HepG2 (cell line): Measurements from ENCODE around the gene MTCH1. TPM values are rescaled to one million over a fixed set of nuclear protein-coding genes. Genes with fewer than 3 reads are reported as not detected.

Experiments
- ATF7-NPFF ChIP-seq: sonication (generic); formaldehyde crosslinking; IDR thresholded peaks from 2 replicates; pipeline ENCODE4 v1.8.1; 2023; ENCODE audit warnings: mild to moderate bottlenecking, low read depth, missing genetic modification reagents, moderate library complexity
- ELF4 ChIP-seq: sonication (generic); formaldehyde crosslinking; IDR thresholded peaks from 2 replicates; pipeline ENCODE4 v1.5.0; 2020; ENCODE audit warnings: missing genetic modification reagents, mild to moderate bottlenecking, moderate library complexity, borderline replicate concordance
- KDM5A ChIP-seq: fragments of 200-600 bp; sonication (generic); IDR thresholded peaks from 2 replicates; pipeline ENCODE4 v1.7.0; 2018; ENCODE audit warnings: antibody characterized with exemption, mild to moderate bottlenecking, low read length, borderline replicate concordance
- KLF12 ChIP-seq: sonication (generic); formaldehyde crosslinking; IDR thresholded peaks from 2 replicates; pipeline ENCODE4 v1.4.0; 2020; ENCODE audit warnings: missing genetic modification reagents, borderline replicate concordance
- RBAK ChIP-seq: sonication (generic); formaldehyde crosslinking; IDR thresholded peaks from 2 replicates; pipeline ENCODE4 v1.5.1; 2020; ENCODE audit warnings: mild to moderate bottlenecking, missing genetic modification reagents
- RFXANK ChIP-seq: IDR thresholded peaks from 2 replicates; pipeline ENCODE4 v1.6.1; 2016
- SUZ12 ChIP-seq: fragments of 150-350 bp; IDR thresholded peaks from 2 replicates; pipeline ENCODE4 v1.6.1; 2014; ENCODE audit warnings: low read depth, low read length
- ZBTB1 ChIP-seq: sonication (generic); formaldehyde crosslinking; IDR thresholded peaks from 2 replicates; pipeline ENCODE4 v1.4.0; 2020; ENCODE audit warnings: missing genetic modification reagents, borderline replicate concordance
- ZBTB7B ChIP-seq: sonication (generic); formaldehyde crosslinking; IDR thresholded peaks from 2 replicates; pipeline ENCODE4 v1.4.0; 2020; ENCODE audit warnings: missing genetic modification reagents
- ZNF180 ChIP-seq: sonication (generic); formaldehyde crosslinking; IDR thresholded peaks from 2 replicates; pipeline ENCODE4 v1.4.0; 2020; ENCODE audit warnings: low read depth, missing genetic modification reagents, borderline replicate concordance
- ZNF225 ChIP-seq: sonication (generic); formaldehyde crosslinking; IDR thresholded peaks from 2 replicates; pipeline ENCODE4 v1.4.0; 2020; ENCODE audit warnings: mild to moderate bottlenecking, missing genetic modification reagents
- ZNF792 ChIP-seq: IDR thresholded peaks from 2 replicates; pipeline ENCODE4 v1.6.1; 2016
- polyA plus RNA-seq, 8 experiments: library from polyadenylated mRNA; depleted of rRNA in 3 of 8; stranded (reverse) in 7 of 8; unstranded in 1 of 8; fragments of >200 nt; fragmentation: Illumina TruSeq in 4 of 8; extraction: Trizol in 4 of 8; gene quantifications; 2 replicates each; pipeline versions ENCODE4 v1.2.1 to v1.2.3, GENCODE V29; 2011 to 2016; ENCODE audit warnings: low read depth in 4 of 8, missing spikeins in 1 of 8, mixed read lengths in 1 of 8; ENCODE audit not compliant: insufficient read depth in 1 of 8
- total RNA-seq, 5 experiments: library from RNA; depleted of rRNA; stranded (reverse); fragments of >200 nt; fragmentation: Illumina TruSeq; extraction: Trizol; gene quantifications; 2 replicates each; pipeline ENCODE4 v1.2.3, GENCODE V29; 2016; ENCODE audit warnings: low read depth in 1 of 5
- TF ChIP-seq, protein P1 (sequence below): fragments of 450-650 bp; IDR thresholded peaks from 2 replicates; pipeline ENCODE4 v1.6.1; 2016
- TF ChIP-seq, protein P2 (sequence below): sonication (generic); formaldehyde crosslinking; IDR thresholded peaks from 2 replicates; pipeline ENCODE4 v1.5.1; 2020; ENCODE audit warnings: mild to moderate bottlenecking, missing genetic modification reagents, moderate library complexity
- TF ChIP-seq, protein P3 (sequence below): IDR thresholded peaks from 2 replicates; pipeline ENCODE4 v1.6.1; 2012; ENCODE audit warnings: inconsistent platforms
- TF ChIP-seq, protein P4 (sequence below), 2 experiments: sonication (generic) in 1 of 2; formaldehyde crosslinking in 1 of 2; IDR thresholded peaks; 2 replicates each; pipeline versions ENCODE4 v1.6.1 to v1.9.0; 2014 to 2022; ENCODE audit warnings: antibody characterized with exemption in 1 of 2, borderline replicate concordance in 1 of 2, inconsistent platforms in 1 of 2, low read depth in 1 of 2, missing genetic modification reagents in 1 of 2

The MTCH1 gene
- total and polyA plus RNA-seq, 2 of the 13 experiments (the other 11 are each of a cell fraction or from before 2014, with no cell fraction given) = 86.2 to 144 TPM

DNA sequence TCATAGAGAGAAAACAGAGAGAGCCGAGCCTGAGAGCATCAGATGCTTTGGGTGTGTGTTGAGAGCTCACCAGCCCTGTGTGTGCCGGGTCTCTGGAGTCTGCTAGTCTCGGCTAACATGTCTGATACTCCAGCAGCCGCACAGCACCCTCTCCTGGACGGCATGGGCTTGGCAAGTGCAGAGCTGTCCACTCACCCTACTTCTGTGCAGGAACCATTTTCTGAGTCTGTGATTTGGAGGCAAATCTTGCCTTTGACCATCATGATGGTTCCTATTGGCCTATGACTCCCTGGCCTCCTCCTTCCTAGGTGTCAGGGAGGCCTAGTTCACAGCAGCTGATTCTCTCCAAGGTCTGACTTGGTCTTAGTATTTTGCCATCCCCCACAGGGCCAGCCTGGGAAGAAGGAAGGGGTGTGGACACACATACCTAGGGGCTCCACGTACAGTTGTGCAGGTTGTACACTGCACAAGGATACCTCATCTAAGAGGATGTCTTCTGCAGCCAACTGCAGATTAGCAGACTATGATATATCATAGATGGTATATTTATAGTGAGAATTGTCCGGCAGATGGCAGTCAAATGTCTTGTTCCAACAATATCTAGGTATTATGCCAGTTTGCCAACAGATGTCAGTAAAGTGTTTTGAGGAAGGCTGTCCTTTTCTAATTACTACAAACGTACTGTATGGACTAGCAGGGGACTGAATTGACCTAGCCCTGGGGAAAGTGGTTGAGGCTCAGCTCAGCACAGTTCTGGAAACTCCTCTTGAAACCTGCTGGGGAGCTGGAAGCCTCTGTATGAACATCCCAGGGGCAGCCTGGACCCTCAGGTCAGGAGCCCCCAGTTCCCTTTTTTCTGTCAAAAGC lies 32.4 kb upstream of the MTCH1 start (continued):
- TF ChIP-seq KLF12 (CRISPR knock-in tag) = no peak
- no peak for TF ChIP-seq ELF4
- peak; percentile 71; the same call in 1 of the 2 replicates for TF ChIP-seq RBAK (CRISPR knock-in tag)
- TF ChIP-seq RFXANK (CRISPR knock-in tag) = no peak
- TF ChIP-seq, protein P1, sequence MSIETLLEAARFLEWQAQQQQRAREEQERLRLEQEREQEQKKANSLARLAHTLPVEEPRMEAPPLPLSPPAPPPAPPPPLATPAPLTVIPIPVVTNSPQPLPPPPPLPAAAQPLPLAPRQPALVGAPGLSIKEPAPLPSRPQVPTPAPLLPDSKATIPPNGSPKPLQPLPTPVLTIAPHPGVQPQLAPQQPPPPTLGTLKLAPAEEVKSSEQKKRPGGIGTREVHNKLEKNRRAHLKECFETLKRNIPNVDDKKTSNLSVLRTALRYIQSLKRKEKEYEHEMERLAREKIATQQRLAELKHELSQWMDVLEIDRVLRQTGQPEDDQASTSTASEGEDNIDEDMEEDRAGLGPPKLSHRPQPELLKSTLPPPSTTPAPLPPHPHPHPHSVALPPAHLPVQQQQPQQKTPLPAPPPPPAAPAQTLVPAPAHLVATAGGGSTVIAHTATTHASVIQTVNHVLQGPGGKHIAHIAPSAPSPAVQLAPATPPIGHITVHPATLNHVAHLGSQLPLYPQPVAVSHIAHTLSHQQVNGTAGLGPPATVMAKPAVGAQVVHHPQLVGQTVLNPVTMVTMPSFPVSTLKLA = no peak
- TF ChIP-seq SUZ12 = no peak
- TF ChIP-seq ZNF792 = 0 out of 2 replicates have a peak, but pooled peaks have one; percentile 27
- TF ChIP-seq ATF7-NPFF (CRISPR knock-in tag) = no peak
- TF ChIP-seq, protein P2, sequence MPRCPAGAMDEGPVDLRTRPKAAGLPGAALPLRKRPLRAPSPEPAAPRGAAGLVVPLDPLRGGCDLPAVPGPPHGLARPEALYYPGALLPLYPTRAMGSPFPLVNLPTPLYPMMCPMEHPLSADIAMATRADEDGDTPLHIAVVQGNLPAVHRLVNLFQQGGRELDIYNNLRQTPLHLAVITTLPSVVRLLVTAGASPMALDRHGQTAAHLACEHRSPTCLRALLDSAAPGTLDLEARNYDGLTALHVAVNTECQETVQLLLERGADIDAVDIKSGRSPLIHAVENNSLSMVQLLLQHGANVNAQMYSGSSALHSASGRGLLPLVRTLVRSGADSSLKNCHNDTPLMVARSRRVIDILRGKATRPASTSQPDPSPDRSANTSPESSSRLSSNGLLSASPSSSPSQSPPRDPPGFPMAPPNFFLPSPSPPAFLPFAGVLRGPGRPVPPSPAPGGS (CRISPR knock-in tag) = 0 out of 2 replicates have a peak, but pooled peaks have one; percentile 2
- TF ChIP-seq, protein P3, sequence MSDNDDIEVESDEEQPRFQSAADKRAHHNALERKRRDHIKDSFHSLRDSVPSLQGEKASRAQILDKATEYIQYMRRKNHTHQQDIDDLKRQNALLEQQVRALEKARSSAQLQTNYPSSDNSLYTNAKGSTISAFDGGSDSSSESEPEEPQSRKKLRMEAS = no peak
- TF ChIP-seq, protein P4, sequence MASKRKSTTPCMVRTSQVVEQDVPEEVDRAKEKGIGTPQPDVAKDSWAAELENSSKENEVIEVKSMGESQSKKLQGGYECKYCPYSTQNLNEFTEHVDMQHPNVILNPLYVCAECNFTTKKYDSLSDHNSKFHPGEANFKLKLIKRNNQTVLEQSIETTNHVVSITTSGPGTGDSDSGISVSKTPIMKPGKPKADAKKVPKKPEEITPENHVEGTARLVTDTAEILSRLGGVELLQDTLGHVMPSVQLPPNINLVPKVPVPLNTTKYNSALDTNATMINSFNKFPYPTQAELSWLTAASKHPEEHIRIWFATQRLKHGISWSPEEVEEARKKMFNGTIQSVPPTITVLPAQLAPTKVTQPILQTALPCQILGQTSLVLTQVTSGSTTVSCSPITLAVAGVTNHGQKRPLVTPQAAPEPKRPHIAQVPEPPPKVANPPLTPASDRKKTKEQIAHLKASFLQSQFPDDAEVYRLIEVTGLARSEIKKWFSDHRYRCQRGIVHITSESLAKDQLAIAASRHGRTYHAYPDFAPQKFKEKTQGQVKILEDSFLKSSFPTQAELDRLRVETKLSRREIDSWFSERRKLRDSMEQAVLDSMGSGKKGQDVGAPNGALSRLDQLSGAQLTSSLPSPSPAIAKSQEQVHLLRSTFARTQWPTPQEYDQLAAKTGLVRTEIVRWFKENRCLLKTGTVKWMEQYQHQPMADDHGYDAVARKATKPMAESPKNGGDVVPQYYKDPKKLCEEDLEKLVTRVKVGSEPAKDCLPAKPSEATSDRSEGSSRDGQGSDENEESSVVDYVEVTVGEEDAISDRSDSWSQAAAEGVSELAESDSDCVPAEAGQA (IDR thresholded peaks at IDR 0.05; ENCODE audit: low read depth) = no peak
- TF ChIP-seq, protein P4 (CRISPR knock-in tag; IDR thresholded peaks at IDR 0.05; ENCODE audit: borderline replicate concordance) = no peak
- TF ChIP-seq KDM5A = no peak; the same call in 1 of the 2 replicates
- no peak for TF ChIP-seq ZNF180 (CRISPR knock-in tag)
- no peak for TF ChIP-seq ZBTB1 (CRISPR knock-in tag)
- TF ChIP-seq ZNF225 (CRISPR knock-in tag) = no peak
- TF ChIP-seq ZBTB7B (CRISPR knock-in tag) = no peak
